Measurements from ENCODE around the gene KIDINS220. TPM values are rescaled to one million over a fixed set of nuclear protein-coding genes. Genes with fewer than 3 reads are reported as not detected.

Gene KIDINS220
- total and polyA plus RNA-seq, 2 experiments from 2014 or later: 12.8 to 38.2 TPM

DNA sequence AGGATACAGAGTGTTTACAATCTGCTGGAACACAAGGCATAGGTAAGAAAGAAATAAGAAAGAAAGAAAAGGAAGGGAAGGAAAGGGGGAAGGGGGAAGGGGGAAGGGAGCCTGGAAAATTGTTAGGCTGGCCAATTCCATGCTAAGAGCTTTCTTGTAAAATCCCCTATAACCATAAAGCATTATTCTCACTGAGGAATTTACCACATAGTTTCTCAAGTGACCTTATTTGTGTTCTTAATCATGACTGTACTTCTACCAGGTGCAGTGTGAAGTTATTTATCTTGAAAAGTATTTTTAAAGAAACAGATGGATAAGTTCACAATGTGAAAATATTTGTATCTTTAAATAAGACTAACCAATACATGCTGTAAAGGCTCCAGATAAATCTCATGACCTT is 39.2 kb upstream of the KIDINS220 start (continued):
- TF ChIP-seq CTCF (conservative IDR thresholded peaks at IDR 0.05; ENCODE audit: low read depth in 2 of 2): no peak
- TF ChIP-seq JUNB (IDR thresholded peaks at IDR 0.05; ENCODE audit: unreplicated experiment): no peak
- no peak for TF ChIP-seq EZH2 (IDR thresholded peaks at IDR 0.05; ENCODE audit: low read depth, unreplicated experiment)
- no peak for TF ChIP-seq NANOG (IDR thresholded peaks at IDR 0.05; ENCODE audit: borderline replicate concordance)

DNA sequence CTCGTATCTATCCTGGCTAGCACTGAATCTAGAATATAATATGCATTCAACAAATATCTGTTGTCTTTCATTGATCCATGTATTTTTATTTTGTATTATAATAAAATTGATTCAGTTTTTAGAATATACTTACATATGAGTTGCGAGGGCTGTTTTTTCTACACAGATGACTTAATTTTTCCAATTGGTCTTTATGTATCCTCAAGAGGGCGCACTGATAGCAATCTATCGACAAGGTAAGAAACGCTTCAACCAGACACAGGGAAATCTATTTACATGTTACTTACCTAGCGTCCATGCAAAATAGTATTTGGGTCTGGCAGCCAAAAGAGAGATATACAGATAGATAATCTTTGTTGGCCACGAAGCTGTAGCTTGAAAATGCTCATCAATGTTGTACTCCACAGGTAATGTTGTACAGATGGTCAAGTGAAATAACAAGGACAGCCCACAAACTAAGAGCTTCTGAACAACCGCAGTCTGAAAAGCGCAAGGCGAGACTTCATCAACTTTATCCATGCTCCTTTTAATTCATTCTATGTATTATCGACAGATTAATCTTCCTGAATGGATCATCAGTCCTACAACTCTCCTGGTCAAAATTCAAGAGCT is 35.5 kb upstream of the KIDINS220 start:
- TF ChIP-seq ZNF114 (CRISPR knock-in tag; IDR thresholded peaks at IDR 0.05): no peak
- TF ChIP-seq CTCF (conservative IDR thresholded peaks at IDR 0.05; ENCODE audit: low read depth in 2 of 2): peak; percentile 71 to 77
- TF ChIP-seq POLR2AphosphoS5 (IDR thresholded peaks at IDR 0.05; ENCODE audit: low read depth): no peak
- TF ChIP-seq ETS1 (IDR thresholded peaks at IDR 0.05): no peak
- TF ChIP-seq EZH2 (IDR thresholded peaks at IDR 0.05; ENCODE audit: low read depth, unreplicated experiment): no peak
- TF ChIP-seq, protein P1, sequence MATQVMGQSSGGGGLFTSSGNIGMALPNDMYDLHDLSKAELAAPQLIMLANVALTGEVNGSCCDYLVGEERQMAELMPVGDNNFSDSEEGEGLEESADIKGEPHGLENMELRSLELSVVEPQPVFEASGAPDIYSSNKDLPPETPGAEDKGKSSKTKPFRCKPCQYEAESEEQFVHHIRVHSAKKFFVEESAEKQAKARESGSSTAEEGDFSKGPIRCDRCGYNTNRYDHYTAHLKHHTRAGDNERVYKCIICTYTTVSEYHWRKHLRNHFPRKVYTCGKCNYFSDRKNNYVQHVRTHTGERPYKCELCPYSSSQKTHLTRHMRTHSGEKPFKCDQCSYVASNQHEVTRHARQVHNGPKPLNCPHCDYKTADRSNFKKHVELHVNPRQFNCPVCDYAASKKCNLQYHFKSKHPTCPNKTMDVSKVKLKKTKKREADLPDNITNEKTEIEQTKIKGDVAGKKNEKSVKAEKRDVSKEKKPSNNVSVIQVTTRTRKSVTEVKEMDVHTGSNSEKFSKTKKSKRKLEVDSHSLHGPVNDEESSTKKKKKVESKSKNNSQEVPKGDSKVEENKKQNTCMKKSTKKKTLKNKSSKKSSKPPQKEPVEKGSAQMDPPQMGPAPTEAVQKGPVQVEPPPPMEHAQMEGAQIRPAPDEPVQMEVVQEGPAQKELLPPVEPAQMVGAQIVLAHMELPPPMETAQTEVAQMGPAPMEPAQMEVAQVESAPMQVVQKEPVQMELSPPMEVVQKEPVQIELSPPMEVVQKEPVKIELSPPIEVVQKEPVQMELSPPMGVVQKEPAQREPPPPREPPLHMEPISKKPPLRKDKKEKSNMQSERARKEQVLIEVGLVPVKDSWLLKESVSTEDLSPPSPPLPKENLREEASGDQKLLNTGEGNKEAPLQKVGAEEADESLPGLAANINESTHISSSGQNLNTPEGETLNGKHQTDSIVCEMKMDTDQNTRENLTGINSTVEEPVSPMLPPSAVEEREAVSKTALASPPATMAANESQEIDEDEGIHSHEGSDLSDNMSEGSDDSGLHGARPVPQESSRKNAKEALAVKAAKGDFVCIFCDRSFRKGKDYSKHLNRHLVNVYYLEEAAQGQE (IDR thresholded peaks at IDR 0.05; ENCODE audit: unreplicated experiment): no peak
- TF ChIP-seq JUNB (IDR thresholded peaks at IDR 0.05; ENCODE audit: unreplicated experiment): no peak
- Mint-ChIP-seq H3K36me3 (ENCODE audit: low read depth) (no peaks in the 10 kb centered on the region), H3K4me1 (peaks cover 5% of the 10 kb centered on the region), H3K27ac (no peak overlapping the region), H3K27me3 (ENCODE audit: insufficient read depth, low read depth, poor library complexity) (peaks cover 2% of the 10 kb centered on the region), H3K4me3 (no peak overlapping the region), H3K9me3 (no peaks in the 10 kb centered on the region)
- Histone ChIP-seq H3K9me2 (ENCODE audit: insufficient read depth) (no peaks in the 10 kb centered on the region), H4K20me1 (replicated peaks; ENCODE audit: insufficient read depth) (no peaks in the 10 kb centered on the region), H3K27ac (ENCODE audit: low read depth) (no peak overlapping the region), H3K79me2 (replicated peaks; ENCODE audit: insufficient read depth) (no peaks in the 10 kb centered on the region), H2AFZ (no peak overlapping the region), H3K36me3 (ENCODE audit: insufficient read depth) (no peaks in the 10 kb centered on the region), H3K27me3 (ENCODE audit: insufficient read depth) (no peaks in the 10 kb centered on the region), H3F3A (replicated peaks; ENCODE audit: low read depth) (no peaks in the 10 kb centered on the region), H3K4me3 (no peak overlapping the region), H3K4me1 (ENCODE audit: insufficient read depth) (no peaks in the 10 kb centered on the region), H3K4me2 (no peak overlapping the region)
- ATAC-seq (peak; percentile 56; the same call in 2 of the 3 replicates), DNase-seq (ENCODE audit: low spot score) (peak; percentile 87)

Data from GM23338 (cell line).